ENCODE measurements around the gene SHCBP1L. TPM values are rescaled to one million over a fixed set of nuclear protein-coding genes. Genes with fewer than 3 reads are reported as not detected.

The SHCBP1L gene
- total and polyA plus RNA-seq, 7 donors, result not detected

DNA sequence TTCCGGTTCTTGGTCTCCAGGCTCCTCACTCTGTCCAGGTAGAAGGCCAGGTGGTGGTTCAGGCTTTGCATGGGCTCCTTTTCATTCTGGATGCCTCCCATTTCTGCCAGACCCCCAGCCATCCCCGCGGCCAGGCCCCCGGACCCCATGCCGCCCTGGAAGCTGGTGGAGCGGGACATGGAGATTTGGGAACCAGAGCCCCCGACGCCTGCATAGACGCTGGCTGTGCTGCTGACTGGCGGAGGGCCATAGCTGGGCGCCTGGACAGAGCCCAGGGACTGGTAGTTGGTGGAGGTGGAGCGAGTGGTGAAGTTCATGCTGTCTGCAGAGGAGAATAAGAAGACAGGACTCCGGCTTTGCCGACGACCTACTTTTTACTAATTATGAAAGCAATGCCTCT, 7.1 kb upstream of the SHCBP1L start:
- Histone ChIP-seq H3K27me3 (no peaks in the 10 kb centered on the region), H3K4me3 (no peak overlapping the region), H3K4me1 (peaks cover 0 to 8% (median 3%) of the 10 kb centered on the region in 4 donors), H3K9me3 (no peaks in the 10 kb centered on the region), H3K36me3 (no peaks in the 10 kb centered on the region), H3K27ac (no peak overlapping the region)
- TF ChIP-seq POLR2A (IDR thresholded peaks at IDR 0.05), result no peak
- TF ChIP-seq, protein P1, sequence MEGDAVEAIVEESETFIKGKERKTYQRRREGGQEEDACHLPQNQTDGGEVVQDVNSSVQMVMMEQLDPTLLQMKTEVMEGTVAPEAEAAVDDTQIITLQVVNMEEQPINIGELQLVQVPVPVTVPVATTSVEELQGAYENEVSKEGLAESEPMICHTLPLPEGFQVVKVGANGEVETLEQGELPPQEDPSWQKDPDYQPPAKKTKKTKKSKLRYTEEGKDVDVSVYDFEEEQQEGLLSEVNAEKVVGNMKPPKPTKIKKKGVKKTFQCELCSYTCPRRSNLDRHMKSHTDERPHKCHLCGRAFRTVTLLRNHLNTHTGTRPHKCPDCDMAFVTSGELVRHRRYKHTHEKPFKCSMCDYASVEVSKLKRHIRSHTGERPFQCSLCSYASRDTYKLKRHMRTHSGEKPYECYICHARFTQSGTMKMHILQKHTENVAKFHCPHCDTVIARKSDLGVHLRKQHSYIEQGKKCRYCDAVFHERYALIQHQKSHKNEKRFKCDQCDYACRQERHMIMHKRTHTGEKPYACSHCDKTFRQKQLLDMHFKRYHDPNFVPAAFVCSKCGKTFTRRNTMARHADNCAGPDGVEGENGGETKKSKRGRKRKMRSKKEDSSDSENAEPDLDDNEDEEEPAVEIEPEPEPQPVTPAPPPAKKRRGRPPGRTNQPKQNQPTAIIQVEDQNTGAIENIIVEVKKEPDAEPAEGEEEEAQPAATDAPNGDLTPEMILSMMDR (IDR thresholded peaks at IDR 0.05), result no peak
- TF ChIP-seq POLR2AphosphoS5 (IDR thresholded peaks at IDR 0.05), result no peak
- TF ChIP-seq EP300 (IDR thresholded peaks at IDR 0.05), result no peak
- DNase-seq, result no peak
- intact Hi-C loops (cut with DNase I), result loop anchor here (5.0 kb wide), 2 partner anchors 187 to 582 kb away; no protein-coding TSS in a partner anchor
- 92 to 95% methylated on average over 15 of the region's 15 CpGs for WGBS, 2 donors

DNA sequence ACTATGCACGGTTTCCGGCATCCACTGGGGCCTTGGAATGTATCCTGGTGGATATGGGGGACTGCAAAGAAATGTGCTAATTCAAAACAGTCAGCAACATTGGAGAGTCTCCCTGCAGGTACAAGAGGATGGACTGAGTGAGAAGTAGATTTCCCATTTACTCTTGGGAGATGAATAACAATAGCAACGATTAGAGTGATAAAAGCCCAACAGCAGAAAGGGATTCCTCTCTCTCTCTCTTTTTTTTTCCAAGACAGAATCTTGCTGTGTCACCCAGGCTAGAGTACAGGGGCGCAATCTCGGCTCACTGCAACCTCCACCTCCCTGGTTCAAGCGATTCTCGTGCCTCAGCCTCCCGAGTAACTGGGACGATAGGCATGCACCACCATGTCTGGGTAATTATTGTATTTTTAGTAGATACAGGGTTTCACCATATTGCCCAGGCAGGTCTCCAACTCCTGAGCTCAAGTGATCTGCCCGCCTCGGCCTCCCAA, 5.0 kb upstream of the SHCBP1L start:
- 85 to 89% methylated on average over 11 of the region's 11 CpGs for WGBS, 2 donors
- peaks cover 0 to 5% (median 4%) of the 10 kb centered on the region in 3 donors for H3K27me3 ChIP-seq
- no peak for TF ChIP-seq POLR2AphosphoS5 (IDR thresholded peaks at IDR 0.05)
- TF ChIP-seq EP300 (IDR thresholded peaks at IDR 0.05), result no peak
- TF ChIP-seq, protein P1 (IDR thresholded peaks at IDR 0.05), result no peak
- TF ChIP-seq POLR2A (IDR thresholded peaks at IDR 0.05), result no peak
- no peak for DNase-seq
- no peaks in the 10 kb centered on the region for H3K36me3 ChIP-seq
- peaks cover 0 to 6% (median 4%) of the 10 kb centered on the region in 4 donors for H3K4me1 ChIP-seq
- H3K27ac ChIP-seq, result no peak overlapping the region
- no peak overlapping the region for H3K4me3 ChIP-seq
- intact Hi-C loops (cut with DNase I), result no loop called here
- H3K9me3 ChIP-seq, result no peaks in the 10 kb centered on the region

DNA sequence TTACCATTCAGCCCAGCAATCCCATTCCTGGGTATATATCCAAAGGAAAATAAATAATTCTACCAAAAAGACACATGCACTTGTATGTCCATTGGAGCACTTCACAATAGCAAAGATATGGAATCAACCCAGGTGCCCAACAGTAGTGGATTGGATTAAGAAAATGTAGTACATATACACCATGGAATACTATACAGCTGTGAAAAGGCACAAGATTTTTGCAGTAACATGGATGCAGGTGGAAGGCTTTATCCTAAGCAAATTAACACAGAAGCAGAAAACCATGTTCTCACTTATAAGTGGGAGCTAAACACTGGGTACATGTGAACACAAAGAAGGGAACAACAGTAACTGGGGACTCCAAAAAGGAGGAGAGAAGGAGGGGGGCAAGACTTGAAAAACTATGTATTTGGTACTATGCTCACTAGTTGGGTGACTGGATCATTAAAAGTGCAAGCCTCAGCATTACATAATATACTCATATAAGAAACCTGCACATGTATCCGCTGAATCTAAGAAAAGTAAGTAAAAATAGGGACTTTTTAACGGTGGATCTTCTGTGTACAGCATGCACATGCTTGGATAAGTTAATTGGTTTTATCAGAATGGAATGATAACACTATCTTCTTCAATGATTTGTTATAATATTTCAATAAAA, 3.9 kb upstream of the SHCBP1L start:
- Histone ChIP-seq H3K27ac (no peak overlapping the region), H3K27me3 (peaks cover 0 to 13% (median 5%) of the 10 kb centered on the region in 3 donors), H3K9me3 (no peaks in the 10 kb centered on the region), H3K36me3 (no peaks in the 10 kb centered on the region), H3K4me1 (peaks cover 0 to 8% (median 6%) of the 10 kb centered on the region in 4 donors), H3K4me3 (no peak overlapping the region)
- TF ChIP-seq, protein P1 (IDR thresholded peaks at IDR 0.05), result no peak
- TF ChIP-seq EP300 (IDR thresholded peaks at IDR 0.05) (no peak), POLR2A (IDR thresholded peaks at IDR 0.05) (no peak), POLR2AphosphoS5 (IDR thresholded peaks at IDR 0.05) (no peak)
- intact Hi-C loops (cut with DNase I), result no loop called here
- no peak for DNase-seq
- WGBS, 2 donors, result 77 to 90% methylated on average over 2 of the region's 2 CpGs

DNA sequence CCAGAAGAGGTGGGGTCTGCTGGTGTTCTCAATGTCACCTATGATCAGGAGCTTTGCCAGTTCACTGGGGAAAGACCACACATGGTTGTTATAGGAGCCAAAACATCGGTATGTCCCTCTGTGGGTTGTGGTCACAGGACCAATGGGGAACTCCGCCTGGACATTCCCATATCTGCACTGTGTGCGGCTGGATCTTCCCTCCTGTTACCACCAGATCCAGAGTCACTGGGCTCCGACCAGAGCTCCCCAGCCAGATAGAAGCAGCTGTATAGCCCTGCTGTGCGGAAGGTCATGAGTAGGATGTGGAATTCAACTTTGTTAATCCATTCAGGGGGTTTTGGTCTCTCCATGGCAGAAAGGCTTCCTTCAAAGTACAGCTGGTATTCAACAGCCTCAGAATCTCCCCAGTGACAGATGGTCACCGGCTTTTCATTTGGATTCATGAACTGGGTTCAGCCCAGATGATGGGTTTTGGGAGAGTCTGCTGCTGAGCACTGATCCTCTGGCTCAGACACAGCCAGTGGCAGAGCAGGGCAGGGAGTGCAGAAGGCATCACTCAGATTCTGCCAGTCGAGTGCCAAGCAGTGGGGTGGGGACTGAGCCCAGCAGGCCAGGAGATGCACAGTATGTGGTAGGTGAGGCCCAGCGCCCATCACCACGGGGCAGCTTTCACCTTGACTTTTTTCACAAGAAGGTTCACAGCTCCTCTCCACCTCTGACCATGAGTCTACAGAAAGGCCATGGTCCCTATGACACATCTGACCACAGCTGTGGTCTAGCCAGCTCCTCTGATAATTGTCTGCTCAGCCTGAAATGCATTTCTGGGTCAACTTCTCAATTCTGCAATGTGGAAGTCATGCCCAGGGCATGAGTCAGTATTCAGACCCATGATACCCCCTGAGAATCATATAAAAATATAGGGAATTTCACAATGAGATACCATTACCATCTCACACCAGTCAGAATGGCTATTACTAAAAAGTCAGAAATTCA, 2.9 kb upstream of the SHCBP1L start:
- TF ChIP-seq POLR2AphosphoS5 (IDR thresholded peaks at IDR 0.05) (no peak), EP300 (IDR thresholded peaks at IDR 0.05) (no peak), POLR2A (IDR thresholded peaks at IDR 0.05) (no peak)
- TF ChIP-seq, protein P1 (IDR thresholded peaks at IDR 0.05), result no peak
- H3K27me3 ChIP-seq, result peaks cover 0 to 13% (median 5%) of the 10 kb centered on the region in 3 donors
- DNase-seq, result no peak
- H3K4me3 ChIP-seq, result no peak overlapping the region
- no peaks in the 10 kb centered on the region for H3K36me3 ChIP-seq
- H3K9me3 ChIP-seq, result no peaks in the 10 kb centered on the region
- WGBS, 2 donors, result 86 to 92% methylated on average over 9 of the region's 9 CpGs
- no peak overlapping the region for H3K27ac ChIP-seq
- peaks cover 0 to 8% (median 6%) of the 10 kb centered on the region in 4 donors for H3K4me1 ChIP-seq
- intact Hi-C loops (cut with DNase I), result no loop called here

Measured in sigmoid colon (tissue), 7 donors.